Lower leg skin (tissue), 3 donors: ENCODE measurements around the gene ASB10.

Experiments used
- POLR2A ChIP-seq, 2 donors: fragments of 450-650 bp; IDR thresholded peaks; one replicate each; pipeline ENCODE4 v1.6.1; 2016 to 2017; ENCODE audit warnings: antibody characterized with exemption in 2 of 2, mild to moderate bottlenecking in 1 of 2, moderate library complexity in 1 of 2
- TF ChIP-seq, protein P1 (sequence below), 3 donors: fragments of 450-650 bp; IDR thresholded peaks; one replicate each; pipeline ENCODE4 v1.5.1; 2016; ENCODE audit warnings: antibody characterized with exemption in 3 of 3, mild to moderate bottlenecking in 3 of 3, moderate library complexity in 2 of 3

DNA sequence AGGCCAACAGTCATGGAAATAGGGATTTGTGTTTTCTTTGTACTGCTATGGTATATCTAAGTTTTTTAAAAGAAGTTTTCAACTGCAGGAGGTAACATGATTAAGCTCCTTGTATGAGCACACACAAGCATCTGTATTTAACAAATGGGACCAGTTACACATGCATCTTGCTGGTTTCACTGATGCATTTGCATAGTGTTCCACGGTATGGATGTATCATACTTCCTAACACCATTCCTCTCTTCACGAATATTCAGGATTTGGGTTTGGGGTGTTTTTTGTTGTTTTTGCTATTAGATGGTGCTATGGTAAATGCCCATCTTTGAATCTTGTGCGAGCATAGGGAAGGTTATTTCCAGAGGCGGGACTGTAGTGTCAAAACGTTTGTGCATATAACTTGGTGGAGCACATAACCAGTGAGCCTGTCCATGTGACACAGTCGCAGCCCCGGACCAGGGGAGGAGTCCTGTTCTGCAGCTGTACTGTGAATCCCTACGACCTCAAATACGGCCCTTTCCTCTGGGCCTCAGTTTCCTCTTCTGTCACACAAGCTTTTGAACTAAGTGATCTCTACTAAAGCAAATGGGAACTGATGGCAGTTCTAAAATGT, 21.3 kb upstream of the ASB10 start:
- TF ChIP-seq, protein P1, sequence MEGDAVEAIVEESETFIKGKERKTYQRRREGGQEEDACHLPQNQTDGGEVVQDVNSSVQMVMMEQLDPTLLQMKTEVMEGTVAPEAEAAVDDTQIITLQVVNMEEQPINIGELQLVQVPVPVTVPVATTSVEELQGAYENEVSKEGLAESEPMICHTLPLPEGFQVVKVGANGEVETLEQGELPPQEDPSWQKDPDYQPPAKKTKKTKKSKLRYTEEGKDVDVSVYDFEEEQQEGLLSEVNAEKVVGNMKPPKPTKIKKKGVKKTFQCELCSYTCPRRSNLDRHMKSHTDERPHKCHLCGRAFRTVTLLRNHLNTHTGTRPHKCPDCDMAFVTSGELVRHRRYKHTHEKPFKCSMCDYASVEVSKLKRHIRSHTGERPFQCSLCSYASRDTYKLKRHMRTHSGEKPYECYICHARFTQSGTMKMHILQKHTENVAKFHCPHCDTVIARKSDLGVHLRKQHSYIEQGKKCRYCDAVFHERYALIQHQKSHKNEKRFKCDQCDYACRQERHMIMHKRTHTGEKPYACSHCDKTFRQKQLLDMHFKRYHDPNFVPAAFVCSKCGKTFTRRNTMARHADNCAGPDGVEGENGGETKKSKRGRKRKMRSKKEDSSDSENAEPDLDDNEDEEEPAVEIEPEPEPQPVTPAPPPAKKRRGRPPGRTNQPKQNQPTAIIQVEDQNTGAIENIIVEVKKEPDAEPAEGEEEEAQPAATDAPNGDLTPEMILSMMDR (IDR thresholded peaks at IDR 0.05) = no peak
- TF ChIP-seq POLR2A (IDR thresholded peaks at IDR 0.05) = no peak
